ENCODE data around the gene ITPRIP. TPM values are rescaled to one million over a fixed set of nuclear protein-coding genes. Genes with fewer than 3 reads are reported as not detected.
A peak's percentile ranks its signal among the peaks of the same experiment; 100 is the strongest.

ITPRIP gene
- total and polyA plus RNA-seq, 9 donors, result 10.1 to 38.1 (median 24.7) TPM

DNA sequence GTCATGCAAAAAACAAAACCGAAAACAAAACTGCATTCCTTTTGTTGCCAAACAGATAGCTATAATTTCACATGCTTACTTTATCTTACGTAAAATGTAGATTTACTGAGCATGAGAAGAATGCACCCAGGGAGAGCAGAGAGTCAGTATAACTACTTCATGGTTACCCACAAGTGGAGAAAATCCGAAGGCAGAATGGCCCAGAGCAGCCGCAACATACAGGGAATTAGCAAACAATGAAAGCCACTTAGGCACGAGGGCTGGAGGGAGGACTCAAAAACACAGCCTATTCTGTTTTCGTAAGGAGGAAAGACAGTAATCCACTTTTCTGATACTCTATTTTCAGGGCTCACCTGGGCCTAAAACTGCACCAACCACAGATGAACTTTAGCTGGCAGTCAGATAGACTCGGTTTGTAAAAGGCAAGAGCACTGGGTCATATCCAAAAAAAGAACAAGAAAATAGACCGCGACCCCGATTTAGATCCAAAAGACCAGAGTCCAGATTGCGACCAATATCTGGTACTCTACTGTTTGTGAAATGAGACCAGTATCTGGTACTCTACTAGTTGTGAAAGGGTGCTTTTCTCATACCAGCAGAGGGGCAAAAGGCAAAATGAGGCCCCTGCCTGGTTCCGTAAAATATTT lies 1.3 kb downstream of the ITPRIP start:
- TF ChIP-seq, protein P1, sequence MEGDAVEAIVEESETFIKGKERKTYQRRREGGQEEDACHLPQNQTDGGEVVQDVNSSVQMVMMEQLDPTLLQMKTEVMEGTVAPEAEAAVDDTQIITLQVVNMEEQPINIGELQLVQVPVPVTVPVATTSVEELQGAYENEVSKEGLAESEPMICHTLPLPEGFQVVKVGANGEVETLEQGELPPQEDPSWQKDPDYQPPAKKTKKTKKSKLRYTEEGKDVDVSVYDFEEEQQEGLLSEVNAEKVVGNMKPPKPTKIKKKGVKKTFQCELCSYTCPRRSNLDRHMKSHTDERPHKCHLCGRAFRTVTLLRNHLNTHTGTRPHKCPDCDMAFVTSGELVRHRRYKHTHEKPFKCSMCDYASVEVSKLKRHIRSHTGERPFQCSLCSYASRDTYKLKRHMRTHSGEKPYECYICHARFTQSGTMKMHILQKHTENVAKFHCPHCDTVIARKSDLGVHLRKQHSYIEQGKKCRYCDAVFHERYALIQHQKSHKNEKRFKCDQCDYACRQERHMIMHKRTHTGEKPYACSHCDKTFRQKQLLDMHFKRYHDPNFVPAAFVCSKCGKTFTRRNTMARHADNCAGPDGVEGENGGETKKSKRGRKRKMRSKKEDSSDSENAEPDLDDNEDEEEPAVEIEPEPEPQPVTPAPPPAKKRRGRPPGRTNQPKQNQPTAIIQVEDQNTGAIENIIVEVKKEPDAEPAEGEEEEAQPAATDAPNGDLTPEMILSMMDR (IDR thresholded peaks at IDR 0.05), result no peak
- no peak for TF ChIP-seq POLR2A (IDR thresholded peaks at IDR 0.05)
- no peak for TF ChIP-seq EP300 (IDR thresholded peaks at IDR 0.05)
- WGBS, 3 donors, result 2 to 3% (median 2%) methylated on average over 12 of the region's 12 CpGs
- no peaks in the 10 kb centered on the region for H3K9me3 ChIP-seq
- H3K4me3 ChIP-seq, result peak overlapping the region; percentile 92
- peaks cover 16% of the 10 kb centered on the region for H3K4me1 ChIP-seq (ENCODE audit: insufficient read depth)
- no peak for DNase-seq
- H3K36me3 ChIP-seq, result no peaks in the 10 kb centered on the region
- intact Hi-C loops (cut with DNase I), result loop anchor here in 2 of 4 donors (5.0 to 10.0 kb wide), 2 partner anchors 35 to 432 kb away; no protein-coding TSS in a partner anchor
- H3K27me3 ChIP-seq, result no peaks in the 10 kb centered on the region
- H3K27ac ChIP-seq, result peak overlapping the region; percentile 89 to 97

DNA sequence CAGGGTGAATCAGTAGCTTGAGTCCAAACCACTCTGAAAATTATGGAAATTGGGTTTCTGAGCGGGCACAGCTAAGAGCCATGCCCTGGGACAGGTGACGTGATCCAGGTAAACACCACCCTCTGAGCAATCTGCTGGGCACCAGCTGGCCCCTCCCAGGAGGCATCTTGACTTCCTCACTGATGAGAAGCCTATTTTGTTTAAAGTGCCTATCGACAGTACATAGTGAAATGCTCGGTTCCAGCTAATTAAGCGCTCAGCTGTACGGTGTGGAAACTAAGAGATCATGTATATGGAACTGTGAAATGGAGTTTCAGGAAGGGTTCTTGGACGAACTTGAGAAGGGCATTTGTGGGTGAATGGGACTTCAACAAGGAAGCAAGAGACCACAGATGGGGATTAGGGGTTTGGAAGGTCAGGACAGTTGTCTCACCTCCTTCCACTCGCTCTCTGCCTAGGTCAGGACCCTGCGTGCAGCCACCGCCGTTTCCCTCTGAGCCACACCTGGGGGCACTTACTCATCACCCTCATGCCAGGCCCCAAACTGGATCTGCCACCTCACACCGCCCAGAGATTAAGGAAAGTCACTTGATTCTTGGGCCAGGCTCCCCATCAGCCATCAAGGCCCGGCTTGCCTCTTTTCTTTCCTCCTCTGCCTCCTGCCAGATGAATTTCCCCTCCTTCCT lies 3.2 kb downstream of the ITPRIP start:
- Histone ChIP-seq H3K36me3 (no peaks in the 10 kb centered on the region), H3K4me3 (no peak overlapping the region), H3K27ac (no peak overlapping the region), H3K9me3 (no peaks in the 10 kb centered on the region), H3K27me3 (no peaks in the 10 kb centered on the region), H3K4me1 (ENCODE audit: insufficient read depth) (peaks cover 25% of the 10 kb centered on the region)
- 90 to 91% (median 90%) methylated on average over 13 of the region's 13 CpGs for WGBS, 3 donors
- TF ChIP-seq, protein P1 (IDR thresholded peaks at IDR 0.05), result no peak
- TF ChIP-seq POLR2A (IDR thresholded peaks at IDR 0.05) (no peak), EP300 (IDR thresholded peaks at IDR 0.05) (no peak)
- intact Hi-C loops (cut with DNase I), result loop anchor here in 2 of 4 donors (5.0 to 10.0 kb wide), 2 partner anchors 33 to 430 kb away; no protein-coding TSS in a partner anchor
- DNase-seq, result peak in 3 of 5 donors; percentile 17 to 21 (median 17)

DNA sequence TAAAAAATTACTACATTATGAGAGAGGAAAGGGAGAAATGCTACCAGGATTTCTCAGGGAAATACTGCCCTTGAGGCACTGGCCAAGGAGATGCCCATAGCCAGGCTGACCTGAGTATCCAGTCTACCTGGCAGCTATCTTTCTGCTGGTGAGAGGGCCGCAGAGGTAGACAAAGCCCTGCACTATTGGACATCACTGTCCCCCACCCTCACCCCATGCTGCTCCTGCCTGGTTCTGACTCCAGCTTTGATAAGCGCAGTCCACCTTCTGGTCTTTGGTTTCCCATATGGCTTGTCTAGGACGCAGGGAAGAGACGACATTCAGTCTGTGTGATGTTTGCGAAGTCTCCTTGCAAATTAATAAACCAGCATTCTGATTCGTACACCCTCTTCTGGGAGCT lies 3.7 kb downstream of the ITPRIP start:
- no peak overlapping the region for H3K27ac ChIP-seq
- peak in 2 of 5 donors; percentile 8 to 15 for DNase-seq
- H3K4me3 ChIP-seq, result no peak overlapping the region
- intact Hi-C loops (cut with DNase I), result loop anchor here in 1 of 4 donors (10.0 kb wide), 1 partner anchor 430 kb away; no protein-coding TSS in a partner anchor
- TF ChIP-seq EP300 (IDR thresholded peaks at IDR 0.05) (no peak), POLR2A (IDR thresholded peaks at IDR 0.05) (no peak)
- TF ChIP-seq, protein P1 (IDR thresholded peaks at IDR 0.05), result no peak
- peaks cover 27% of the 10 kb centered on the region for H3K4me1 ChIP-seq (ENCODE audit: insufficient read depth)
- H3K36me3 ChIP-seq, result no peaks in the 10 kb centered on the region
- no peaks in the 10 kb centered on the region for H3K27me3 ChIP-seq
- H3K9me3 ChIP-seq, result no peaks in the 10 kb centered on the region
- WGBS, 3 donors, result 94 to 98% (median 95%) methylated on average over 6 of the region's 6 CpGs

DNA sequence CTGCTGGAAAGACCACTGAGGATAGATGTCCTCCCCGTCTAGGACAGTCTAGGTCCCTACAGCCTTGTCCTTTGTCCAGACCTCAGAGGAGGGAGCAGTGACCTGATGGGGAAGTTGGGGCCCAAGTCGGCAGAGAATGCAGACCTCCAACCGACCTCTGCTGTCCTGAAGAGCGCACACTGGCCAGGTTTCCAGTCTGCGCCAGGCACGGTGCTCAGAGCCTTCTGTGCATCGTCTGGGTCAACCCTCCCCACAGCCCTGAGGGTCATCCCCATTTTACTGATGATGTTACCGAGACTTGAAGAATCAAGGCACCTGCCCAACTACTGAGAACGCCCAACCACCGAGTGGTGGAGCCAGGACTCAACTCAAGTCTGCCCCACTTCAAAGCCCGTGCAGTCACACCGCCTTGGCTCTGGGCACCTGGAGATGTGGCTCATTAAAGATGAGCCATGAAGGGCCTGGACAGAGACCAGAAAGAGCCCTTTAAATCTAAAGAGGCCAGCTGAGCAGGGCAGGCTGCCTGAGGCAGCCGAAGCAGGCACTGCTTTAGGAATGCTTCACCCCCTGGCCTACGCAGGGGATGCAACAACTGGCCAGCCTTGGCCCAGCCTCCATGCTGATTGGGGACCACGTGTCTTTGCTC lies 4.4 kb downstream of the ITPRIP start:
- peak in 3 of 5 donors; percentile 17 to 21 (median 20) for DNase-seq
- TF ChIP-seq, protein P1 (IDR thresholded peaks at IDR 0.05), result no peak
- TF ChIP-seq EP300 (IDR thresholded peaks at IDR 0.05) (no peak), POLR2A (IDR thresholded peaks at IDR 0.05) (no peak)
- H3K4me1 ChIP-seq (ENCODE audit: insufficient read depth), result peaks cover 32% of the 10 kb centered on the region
- intact Hi-C loops (cut with DNase I), result loop anchor here in 1 of 4 donors (10.0 kb wide), 1 partner anchor 429 kb away; no protein-coding TSS in a partner anchor
- WGBS, 3 donors, result 71 to 84% (median 80%) methylated on average over 15 of the region's 15 CpGs
- H3K27ac ChIP-seq, result peak overlapping the region in 1 of 2 donors; percentile 86
- H3K36me3 ChIP-seq, result no peaks in the 10 kb centered on the region
- no peak overlapping the region for H3K4me3 ChIP-seq
- no peaks in the 10 kb centered on the region for H3K9me3 ChIP-seq
- no peaks in the 10 kb centered on the region for H3K27me3 ChIP-seq
